Measurements from ENCODE around the gene CALHM4.

- TF ChIP-seq CTCF (IDR thresholded peaks at IDR 0.05; ENCODE audit: poor library complexity): no peak
- no peak for TF ChIP-seq EZH2phosphoT487 (IDR thresholded peaks at IDR 0.05; ENCODE audit: low read depth, severe bottlenecking, unreplicated experiment)
- no peak for TF ChIP-seq EZH2 (IDR thresholded peaks at IDR 0.05; ENCODE audit: borderline replicate concordance)
Observed at GRCh38 chr6:116550796-116551195, 2.8 kb upstream of the CALHM4 start.
